ENCODE results near the gene PRR19.

Gene PRR19

DNA sequence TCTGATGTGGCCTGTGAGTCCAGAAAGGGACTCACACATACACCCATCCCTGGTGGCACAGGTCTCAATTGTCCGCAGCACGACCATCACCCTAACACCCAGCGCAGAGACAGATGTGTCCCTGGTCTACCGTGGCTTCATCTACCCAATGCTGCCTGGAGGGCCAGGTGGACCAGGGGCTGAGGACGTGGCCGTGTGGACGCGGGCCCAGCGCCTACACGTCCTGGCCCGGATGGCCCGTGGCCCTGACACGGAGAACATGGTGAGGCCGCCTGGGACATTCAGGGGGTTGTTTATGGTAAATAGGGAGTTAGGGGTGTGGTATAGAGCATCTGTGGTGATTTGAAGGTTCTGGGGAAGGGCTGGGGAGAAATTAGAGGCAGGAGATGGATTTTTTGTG is 46.3 kb downstream of the PRR19 start:
- no peak for DNase-seq (ENCODE audit: low read depth in 2 of 2)

GRCh38 chr19:42349378-42350107 is 47.6 kb downstream of the PRR19 start:
- DNase-seq (ENCODE audit: low read depth in 2 of 2): no peak

DNA sequence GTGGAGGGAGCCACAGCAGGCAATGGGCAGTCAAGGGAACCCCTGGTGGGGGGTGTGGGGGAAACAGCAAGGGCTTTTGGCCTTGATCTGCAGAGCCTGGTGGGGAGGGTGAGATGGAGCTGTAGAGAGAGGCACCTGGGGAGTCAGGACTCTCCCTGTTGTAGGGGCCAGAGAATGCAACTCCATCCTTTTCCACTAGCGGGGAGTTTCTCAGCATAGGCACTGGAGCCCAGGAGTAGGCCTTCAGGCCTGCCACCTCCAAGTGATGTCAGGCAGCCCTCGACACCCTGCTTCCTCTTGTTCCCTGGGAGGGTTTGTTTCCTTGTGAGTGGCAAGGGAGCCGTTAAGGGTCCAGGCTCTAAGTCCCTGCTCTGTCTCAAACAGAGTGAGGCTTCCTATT is 48.5 kb downstream of the PRR19 start:
- DNase-seq (ENCODE audit: low read depth in 2 of 2): no peak

GRCh38 chr19:42351079-42351735 is 49.3 kb downstream of the PRR19 start:
- no peak for DNase-seq (ENCODE audit: low read depth in 2 of 2)

DNA sequence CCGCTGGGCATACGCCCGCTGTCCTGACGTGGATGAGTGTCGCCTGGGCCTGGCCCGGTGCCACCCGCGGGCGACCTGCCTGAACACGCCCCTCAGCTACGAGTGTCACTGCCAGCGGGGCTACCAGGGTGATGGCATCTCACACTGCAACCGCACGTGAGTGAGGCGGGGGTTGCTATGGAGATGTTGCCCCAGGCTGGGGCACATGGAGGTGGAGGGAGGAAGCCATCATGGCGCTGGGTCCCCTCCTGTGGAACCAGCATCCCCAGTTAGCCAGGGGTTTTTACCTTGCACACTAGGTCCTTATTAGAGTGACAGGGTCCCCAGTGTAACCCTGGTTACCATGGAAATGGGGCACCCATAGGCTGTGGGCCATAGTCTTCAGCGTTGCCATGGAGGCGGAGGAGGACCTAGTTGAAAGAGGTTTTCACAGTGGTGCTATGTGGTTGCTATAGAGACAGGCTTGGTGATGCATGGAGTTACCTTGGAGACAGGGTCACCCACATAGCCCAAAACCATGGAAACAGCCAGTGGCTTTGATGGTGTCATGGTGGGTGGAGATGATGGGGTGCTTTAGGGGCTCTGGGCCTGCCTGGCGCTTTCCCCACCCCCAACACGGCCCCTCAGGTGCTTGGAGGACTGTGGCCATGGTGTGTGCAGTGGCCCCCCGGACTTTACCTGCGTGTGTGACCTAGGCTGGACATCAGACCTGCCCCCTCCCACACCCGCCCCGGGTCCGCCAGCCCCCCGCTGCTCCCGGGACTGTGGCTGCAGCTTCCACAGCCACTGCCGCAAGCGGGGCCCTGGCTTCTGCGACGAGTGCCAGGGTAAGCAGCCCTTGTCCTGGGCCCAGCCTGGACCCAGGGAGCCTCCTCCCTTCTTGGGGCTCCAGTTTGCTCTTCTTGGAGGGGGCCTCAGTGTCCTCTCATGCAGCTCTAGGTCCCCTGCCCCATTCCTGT is 50.6 kb downstream of the PRR19 start:
- no peak for DNase-seq (ENCODE audit: low read depth in 2 of 2)

DNA sequence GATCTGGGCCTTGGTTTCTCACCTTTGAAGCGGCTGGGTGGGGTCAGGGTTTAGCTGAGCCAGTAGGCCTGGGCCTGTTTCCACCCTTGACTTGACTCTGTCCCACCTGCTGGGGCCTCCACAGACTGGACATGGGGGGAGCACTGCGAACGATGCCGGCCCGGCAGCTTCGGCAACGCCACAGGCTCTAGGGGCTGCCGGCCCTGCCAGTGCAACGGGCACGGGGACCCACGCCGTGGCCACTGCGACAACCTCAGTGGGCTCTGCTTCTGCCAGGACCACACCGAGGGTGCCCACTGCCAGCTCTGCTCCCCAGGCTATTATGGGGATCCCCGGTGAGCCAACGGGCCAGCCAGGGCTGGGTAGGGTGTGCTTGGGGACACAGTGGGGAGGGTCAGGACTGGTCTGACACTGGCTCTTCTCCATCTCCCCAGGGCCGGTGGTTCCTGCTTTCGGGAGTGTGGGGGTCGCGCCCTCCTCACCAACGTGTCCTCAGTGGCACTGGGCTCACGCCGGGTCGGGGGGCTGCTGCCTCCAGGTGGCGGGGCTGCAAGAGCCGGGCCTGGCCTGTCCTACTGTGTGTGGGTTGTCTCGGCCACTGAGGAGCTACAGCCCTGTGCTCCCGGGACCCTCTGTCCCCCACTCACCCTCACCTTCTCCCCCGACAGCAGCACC is 51.5 kb downstream of the PRR19 start:
- no peak for DNase-seq (ENCODE audit: low read depth in 2 of 2)

GRCh38 chr19:42355896-42356295 is 54.0 kb downstream of the PRR19 start:
- DNase-seq (ENCODE audit: low read depth in 2 of 2): no peak

DNA sequence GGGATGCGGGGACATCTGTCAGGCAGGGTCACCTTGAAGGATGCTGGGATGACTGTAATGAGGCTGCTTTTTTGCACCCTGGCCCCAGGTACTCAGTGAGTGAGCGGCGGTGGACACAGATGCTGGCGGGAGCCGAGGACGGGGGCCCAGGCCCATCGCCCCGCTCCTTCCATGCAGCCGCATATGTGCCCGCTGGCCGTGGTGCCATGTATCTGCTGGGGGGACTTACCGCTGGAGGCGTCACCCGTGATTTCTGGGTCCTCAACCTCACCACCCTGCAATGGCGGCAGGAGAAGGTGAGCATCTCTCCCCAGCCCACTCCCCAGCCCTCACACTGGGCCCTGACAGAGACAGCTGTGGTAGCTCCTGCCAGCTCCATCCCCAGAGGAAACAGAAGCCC is 54.8 kb downstream of the PRR19 start:
- no peak for DNase-seq (ENCODE audit: low read depth in 2 of 2)

DNA sequence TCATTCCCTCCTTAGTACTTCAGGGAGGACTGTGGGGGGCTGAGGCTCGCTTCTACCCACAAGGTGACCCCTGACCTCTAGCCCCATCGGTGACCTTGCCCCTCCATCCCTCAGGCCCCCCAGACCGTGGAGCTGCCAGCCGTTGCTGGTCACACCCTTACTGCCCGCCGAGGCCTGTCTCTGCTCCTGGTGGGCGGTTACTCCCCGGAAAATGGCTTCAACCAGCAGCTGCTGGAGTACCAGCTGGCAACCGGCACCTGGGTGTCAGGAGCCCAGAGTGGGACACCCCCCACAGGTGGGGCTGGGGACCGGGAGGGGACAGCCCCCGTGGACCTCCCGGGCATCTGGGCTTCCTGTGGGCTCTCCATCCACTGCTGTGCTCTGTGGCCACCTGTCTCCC is 55.4 kb downstream of the PRR19 start:
- DNase-seq (ENCODE audit: low read depth in 2 of 2): no peak
